Endothelial cell of hepatic sinusoid (primary cell): ENCODE results near the gene FOXL3.

Source experiments
- in situ Hi-C: cut with HindIII; loops from 2 replicates; pipeline ENCODE4 v1.10.0; 2017; ENCODE audit warnings: low sequenced_read_pairs

Gene FOXL3

DNA sequence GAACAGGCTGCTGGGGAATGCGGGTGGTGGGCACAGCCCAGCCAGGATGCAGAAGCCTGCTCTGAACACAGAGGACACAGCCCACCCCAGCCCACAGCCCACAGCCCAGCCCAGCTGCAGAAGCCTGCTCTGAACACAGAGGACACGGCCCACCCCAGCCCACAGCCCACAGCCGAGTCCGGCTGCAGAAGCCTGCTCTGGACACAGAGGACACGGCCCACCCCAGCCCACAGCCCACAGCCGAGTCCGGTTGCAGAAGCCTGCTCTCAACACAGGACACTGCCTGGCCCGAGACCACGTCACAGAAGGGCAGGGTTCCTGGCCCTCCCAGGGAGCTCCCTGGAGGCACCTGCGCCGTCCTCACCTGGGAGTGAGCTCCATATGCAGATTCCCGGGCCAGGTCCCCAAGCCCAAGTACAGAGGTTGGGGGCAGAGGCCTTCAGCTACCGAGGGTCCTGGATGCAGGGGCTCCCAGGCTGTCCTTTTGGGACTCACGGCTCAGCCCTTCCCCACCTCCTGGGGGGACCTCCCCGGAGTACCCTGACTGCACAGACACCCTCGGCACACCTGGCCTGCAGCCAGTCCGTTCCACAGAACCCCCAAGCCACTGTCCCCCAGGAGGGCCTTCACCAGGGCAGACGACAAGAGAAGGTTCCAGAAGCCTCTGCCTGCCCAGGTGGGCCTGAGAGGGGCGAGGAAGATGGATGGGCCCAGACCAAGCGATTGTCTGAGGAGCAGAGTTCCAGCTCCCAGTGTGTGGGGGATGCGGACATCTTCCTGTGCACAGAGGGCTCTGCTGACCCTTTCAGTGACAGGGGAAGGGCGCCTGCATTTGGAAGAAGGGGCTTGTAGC lies 23.7 kb upstream of the FOXL3 start:
- in situ Hi-C loops = no loop called here

DNA sequence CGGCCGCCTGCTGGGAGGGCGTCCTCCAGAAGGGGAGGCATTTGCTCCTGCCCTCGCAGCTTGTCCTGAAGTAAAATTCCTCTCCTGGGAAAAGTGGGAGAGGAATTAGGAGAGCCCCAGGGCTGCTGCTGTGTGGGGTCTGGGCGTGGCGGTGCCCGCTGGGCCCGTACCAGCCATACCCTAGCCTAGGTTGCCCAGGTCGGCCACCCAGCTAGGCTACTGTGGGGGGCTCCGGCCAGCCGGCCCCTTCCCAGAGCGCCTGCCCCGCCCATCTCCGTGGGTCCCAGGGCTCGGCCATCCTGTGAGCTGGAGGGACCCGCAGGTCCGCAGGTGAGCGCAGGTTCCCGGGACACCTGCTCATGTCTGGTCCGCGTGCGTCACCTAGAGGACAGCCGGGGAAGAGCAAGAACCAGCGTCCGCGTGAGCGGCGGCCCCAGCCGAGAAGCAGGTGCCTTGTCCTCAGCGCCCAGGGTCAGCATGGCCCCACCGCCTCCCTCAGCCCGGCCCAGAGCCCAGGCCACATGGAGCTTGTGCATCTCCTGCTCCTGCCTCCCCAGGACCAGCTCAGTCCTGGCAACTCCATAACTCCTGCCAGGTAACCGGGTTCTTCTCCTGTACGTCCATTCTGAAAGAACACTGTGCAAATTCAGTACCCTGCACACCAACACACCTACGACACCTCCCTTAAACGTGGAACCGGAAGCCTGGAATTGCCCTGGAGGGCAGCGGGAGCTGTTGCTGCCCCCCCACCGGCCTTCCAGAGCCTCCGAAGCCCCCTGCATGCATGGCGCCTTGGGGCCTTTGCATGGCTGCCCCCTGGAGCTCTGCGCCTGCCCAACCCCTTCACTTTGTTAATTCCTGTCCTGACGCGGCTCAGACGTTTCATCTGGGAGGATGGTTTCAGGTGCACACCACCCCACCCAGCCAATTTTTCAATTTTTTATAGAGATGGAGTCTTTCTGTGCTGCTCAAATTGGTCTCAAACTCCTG lies 22.8 kb upstream of the FOXL3 start:
- in situ Hi-C loops = no loop called here

DNA sequence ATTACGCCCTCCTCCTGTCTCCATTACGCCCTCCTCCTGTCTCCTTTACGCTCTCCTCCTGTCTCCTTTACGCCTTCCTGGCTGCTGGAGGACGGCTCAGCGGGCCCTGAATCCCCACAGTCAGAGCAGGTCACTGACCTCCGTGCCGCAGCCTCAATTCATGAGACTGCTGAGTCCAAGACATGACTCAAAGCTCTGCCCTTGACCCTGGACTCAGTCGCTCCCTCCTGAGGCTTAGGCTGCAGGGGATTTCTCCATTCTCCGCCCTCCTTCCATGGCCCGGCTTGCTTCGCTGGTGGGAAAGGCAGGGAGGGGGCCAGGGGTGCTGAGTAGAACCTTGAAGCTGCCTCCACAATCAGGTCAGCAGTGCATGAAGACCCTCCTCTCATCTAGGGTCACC lies 21.0 kb upstream of the FOXL3 start:
- in situ Hi-C loops = no loop called here

DNA sequence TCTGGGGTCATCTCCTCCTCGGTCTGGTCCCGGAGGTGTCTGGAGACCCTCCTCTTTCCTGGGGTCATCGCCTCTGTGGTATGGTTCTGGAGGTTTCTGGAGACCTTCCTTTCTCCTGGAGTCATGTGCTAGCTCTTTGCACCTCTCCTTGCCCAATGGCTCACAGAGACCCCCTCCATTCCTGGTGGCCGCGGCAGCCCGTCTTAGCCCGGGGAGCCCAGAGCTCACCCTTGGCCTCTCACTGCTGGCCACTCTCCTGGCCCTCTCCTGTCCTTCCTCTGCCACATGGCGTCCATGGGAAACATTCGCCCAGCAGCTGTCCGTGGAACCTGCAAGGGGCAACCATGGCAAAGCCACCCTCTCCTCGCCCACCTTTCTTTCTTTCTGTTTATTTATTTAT lies 20.2 kb upstream of the FOXL3 start:
- in situ Hi-C loops = no loop called here

DNA sequence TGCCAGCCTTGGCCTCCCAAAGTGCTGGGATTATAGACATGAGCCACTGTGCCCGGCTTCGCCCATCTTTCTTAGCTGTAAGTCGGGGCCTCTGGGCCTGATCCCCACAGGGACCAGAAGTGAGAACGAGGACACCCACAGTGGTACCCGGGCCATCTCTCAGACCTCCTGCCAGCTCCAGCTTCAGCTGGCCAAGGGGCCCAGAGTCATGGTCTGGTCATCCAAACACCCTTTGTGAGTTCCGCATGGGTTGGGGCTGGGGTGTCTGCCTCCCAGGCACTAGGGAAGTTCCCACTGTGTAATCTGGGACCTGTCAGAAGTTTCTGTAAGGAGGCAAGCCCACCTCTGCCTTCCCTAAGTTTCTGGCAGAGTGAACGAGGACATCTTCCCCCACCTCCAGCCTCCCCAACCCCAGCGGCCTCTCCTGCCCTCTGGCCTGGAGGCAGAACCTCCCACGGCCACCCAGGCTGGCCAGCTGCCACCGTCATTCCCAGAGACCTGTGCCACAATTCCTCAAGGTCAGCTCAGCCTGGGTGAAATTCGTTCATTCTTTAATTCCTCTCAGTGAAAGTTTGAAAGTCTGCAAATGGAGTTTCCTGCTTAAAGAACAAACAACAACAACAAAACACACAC lies 19.5 kb upstream of the FOXL3 start:
- in situ Hi-C loops = no loop called here

DNA sequence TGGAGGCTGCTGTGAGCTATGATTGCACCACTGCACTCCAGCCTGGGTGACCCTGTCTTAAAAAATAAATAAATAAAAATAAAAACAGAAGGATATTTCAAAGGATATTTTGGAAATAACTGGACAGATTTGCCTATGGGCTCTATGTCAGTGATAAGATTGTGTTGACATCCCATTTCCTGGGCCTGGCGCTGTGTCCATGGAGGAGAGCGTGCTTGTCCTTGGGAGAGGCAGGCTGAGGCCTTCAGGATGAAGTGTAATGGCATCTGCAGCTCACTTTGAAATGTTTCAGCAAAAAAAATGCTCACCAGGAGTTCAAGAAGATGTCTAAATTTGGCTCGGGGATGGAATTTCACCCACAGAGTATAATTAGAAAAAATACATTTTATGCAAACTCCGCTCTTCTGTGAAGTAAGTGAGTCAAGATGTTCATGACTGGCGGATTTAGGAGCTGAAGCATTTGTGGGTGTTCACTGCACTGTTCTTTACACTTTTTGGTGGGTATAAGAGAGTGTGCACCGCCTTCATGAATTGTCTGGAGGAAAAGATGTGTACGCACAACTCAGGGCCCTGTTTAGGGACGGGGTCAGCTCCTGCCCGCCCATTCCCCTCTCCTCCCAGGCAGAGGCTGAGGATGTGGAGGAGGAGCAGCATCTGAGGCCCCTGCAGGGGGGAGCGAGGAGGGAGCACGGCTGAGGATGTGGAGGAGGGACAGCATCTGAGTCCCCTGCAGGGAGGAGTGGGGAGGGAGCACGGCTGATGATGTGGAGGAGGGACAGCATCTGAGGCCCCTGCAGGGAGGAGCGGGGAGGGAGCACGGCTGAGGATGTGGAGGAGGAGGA lies 18.5 kb upstream of the FOXL3 start:
- in situ Hi-C loops = no loop called here

DNA sequence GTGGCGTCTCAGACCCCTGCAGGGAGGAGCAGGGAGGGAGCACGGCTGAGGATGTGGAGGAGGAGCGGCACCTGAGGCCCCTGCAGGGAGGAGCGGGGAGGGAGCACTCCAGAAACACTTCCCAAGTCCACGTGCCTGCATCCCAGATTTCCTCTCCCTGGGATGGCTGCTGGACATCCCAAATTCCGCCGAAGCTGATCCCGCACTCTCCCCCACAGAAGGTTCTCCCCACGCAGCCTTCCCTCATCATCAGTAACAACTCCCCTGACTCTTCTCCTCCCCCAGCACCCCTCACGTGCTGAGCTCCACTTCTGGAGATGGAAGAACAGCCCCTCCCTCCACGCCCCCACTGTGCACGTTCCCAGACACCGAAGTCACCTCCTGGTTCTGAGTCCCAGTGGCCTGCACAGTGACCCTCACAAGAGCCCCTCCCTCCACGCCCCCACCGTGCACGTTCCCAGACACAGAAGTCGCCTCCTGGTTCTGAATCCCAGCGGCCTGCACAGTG lies 17.8 kb upstream of the FOXL3 start:
- in situ Hi-C loops = no loop called here

DNA sequence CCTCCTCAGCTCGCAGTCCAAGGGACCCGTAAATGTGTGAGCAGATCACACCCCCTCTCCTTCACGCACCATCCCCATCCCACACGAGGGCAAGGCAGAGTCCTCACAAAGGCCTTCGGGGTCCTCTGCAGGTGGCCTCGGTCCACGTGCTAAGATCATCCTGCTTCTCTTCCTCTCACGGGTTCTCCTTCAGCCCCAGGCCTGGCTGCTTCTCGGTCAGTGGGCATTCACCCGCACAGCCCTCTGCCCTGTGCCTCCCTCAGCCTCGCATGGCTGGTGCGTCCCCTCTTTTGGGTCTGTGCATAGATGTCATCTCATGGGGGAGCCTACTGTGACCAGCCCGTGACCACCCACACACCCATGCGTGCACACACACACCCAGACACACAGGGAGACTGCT lies 17.3 kb upstream of the FOXL3 start:
- in situ Hi-C loops = no loop called here

DNA sequence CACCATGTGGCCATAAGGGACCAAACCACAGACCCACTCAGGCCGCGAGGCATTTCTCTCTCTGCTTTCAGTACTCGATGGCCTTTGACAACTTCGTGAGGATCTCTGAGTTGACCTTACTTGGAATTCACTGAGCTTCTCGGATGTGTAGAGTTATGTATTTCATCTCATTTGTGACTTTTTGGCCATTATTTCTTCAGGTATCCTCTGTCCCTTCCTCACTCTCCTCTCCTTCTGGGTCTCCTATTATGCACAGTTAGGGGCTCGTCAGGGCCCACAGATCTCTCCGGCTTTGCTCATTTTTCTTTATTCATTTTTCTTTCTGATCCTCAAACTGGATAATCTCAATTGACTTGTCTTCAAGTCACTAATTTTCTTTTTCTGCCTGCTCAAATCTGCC lies 16.6 kb upstream of the FOXL3 start:
- in situ Hi-C loops = no loop called here

DNA sequence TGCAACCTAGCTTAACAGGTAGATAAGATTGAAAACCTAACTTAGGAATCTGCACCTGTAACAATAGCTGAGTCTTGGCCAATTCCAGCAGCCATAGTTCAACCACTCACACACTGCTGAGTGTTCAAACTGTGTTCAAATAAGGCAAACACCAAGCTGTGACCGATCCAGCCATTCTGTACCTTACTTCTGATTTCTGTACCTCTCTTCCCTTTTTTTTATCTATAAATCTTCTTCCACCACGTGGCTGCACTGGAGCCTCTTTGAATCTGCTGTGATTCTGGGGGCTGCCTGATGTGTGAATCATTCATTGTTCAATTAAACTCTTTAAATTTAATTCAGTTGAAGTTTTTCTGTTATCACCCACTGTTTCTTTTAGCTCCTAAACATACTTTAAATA lies 15.7 kb upstream of the FOXL3 start:
- in situ Hi-C loops = no loop called here

DNA sequence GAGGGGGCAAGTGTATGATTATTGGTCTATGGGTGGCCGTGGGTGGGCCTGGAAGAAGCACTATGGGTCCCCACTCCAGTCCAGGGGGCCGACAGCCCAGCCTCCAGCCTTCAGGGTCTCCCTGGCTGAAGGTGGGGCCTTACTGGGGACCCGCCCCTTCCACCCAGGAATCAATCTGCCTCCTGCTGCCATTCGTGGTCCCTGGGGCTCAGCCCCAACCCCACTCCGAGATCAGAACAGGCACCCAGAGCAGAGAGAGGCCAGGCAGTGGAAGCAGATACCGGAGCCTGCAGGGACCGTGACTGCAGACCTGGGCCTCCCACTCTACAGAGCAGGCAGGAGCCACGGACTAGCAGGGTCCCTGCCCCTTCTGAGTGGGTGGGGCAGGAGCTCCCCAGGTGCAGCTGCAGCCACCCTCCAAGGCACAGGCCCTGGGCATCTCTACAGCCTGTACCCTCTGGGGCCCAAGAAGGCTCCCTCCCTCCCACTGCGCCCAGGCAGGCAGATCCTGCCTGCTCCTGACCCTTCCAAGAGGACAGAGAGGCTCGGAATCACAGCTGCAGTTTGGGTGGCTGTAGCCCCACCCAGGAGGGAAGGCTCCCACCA lies 13.6 kb upstream of the FOXL3 start:
- in situ Hi-C loops = no loop called here

DNA sequence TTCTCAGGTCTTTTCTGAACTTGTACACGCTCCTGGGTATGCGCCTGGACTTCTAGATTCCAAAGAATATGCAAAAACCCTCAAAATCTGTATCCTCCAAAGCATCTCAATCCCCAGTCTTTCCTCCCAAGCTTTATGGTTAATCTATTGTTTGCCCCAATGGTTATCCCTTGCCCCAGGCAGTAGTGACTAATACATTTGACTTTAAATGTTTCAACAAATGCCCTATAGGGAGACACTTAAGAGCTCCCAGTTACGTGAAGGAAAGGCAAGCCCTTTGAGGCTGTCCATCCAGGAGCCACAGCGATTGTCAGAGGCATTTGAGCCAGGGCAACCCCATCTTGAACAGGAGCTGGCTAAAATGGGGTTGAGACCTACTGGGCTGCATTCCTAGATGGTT lies 12.7 kb upstream of the FOXL3 start:
- in situ Hi-C loops = no loop called here

DNA sequence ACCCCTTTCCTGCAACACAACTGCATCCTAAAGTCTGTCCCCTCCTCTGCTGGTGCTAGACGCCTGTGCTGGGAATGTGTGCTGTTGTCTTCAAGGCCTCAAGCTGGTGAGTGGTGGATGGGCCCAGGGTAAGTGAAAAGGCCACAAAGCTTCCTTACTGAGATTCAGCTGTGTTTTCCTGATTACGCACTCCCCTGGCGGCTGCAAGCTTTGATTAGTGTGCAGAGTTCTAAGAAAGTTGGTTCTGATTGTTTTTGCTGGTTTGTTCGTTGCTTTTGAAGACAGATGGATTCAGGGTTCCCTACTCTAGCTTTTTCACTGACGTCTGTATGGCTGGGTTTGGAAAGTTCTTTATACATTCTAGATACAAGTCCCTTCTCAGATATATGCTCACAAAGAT lies 11.9 kb upstream of the FOXL3 start:
- in situ Hi-C loops = no loop called here

DNA sequence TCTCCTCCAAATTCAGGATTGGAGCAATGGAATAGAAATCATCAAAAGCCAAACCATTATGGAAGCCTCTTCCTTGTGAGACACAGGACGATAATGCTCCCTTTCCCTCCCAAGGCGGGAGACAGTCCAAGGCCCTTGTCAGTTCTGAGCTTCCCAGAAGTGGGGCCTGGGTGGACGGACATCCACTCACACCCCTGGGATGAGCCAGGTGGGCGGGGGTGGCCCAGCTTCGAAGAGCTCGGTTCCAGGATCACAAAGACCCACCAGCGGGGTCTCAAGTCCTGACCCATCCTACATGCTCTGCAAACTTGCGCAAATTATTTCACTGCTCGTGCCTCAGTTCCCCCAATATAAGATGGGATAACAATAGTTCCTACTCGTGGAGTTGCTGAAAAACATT lies 10.1 kb upstream of the FOXL3 start:
- in situ Hi-C loops = no loop called here

DNA sequence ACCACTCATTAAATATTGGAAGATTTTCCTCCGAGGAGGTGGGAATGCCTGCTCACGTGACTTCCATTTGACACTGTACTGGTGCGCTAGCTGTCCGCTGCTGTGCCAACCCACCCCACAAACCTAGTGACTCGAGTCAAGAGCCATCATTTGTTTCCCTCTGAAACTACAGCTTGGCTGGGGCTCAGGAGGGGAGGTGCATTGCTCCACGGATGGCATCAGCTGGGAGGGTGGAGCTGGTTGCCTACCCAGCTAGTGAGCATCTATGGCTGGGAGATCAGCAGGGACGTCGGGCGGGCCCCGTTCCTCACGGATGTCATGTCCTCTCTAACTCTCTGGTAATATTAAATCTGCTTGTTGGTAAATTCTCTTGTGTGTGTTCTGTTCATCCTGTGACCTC lies 9.5 kb upstream of the FOXL3 start:
- in situ Hi-C loops = no loop called here

DNA sequence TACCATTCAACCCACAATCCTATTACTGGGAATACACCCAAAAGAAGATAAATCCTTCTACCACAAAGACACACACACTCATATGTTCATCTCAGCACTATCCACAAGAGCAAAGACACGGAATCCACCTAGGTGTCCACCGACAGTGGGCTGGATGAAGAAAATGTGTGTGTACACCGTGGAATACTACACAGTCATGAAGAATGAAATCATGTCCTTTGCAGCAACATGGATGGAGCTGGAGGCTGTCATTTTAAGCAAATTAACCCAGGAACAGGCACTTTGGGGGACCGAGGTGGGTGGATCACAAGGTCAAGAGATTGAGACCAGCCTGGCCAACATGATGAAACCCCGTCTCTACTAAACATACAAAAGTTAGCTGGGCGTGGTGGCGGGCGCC lies 8.3 kb upstream of the FOXL3 start:
- in situ Hi-C loops = no loop called here

DNA sequence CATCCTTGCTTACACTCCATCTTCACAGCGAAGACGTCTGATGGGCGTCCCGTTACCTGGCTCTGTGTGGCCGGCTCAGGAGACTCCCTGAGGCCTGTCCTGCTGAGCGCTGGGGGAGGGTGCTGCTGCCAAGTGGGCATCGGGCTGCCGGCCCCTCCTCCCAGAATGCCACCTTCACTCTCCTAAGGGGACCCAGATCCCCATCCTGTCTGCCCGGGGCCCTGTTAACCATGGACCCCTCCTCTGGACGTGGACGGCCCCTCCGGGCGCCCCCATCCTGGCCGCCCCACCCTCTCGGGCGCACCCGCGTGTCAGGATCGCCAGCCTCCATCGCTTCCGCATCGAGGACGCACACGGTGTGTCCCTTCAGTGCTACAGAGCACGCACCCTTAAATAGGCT lies 7.3 kb upstream of the FOXL3 start:
- in situ Hi-C loops = no loop called here

DNA sequence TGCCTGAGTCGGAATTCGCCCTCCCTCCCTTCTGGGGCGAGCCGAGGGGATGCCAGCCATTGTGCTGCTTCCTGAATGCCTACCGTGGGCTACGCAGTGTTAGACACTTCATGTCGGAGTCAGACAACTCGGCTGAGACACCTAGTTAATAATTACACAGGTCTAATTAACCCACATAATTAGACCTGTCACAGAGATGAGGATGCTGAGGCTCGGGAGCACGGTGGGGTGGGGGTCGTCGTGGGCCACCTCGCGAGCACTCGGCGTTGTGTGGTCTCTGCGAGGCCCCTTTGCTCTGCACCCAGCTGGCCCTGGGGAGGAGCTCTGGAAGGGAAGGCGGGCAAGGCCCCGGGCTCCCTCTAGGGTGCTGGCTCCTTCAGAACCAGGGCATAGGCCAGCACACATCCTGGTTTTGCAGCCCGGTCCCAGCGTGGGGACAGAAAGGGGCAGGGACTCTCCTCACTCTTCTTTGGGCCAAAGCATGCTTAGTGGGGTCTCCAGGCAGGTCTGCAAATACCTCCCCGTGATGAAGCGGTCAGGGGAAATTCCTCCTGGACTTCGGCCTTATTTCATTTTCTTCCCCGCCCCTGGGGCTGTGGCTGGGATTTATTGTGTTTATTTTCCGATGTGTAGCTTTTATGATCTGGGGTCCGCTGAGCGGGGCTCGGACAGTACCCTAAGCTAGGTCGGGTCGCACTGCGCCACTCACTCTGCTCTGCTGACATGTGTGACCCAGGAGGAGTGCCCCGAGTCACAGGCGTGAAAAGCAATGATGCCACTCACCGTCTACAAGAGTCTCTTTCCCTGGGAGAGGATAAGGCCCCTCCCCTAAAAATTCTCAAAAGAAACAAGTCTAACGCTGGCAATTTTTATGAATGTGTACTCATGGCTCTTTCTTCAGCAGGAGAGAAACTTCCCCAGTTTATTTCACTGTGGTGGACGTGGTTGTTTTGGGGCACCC lies 4.9 kb upstream of the FOXL3 start:
- in situ Hi-C loops = no loop called here

DNA sequence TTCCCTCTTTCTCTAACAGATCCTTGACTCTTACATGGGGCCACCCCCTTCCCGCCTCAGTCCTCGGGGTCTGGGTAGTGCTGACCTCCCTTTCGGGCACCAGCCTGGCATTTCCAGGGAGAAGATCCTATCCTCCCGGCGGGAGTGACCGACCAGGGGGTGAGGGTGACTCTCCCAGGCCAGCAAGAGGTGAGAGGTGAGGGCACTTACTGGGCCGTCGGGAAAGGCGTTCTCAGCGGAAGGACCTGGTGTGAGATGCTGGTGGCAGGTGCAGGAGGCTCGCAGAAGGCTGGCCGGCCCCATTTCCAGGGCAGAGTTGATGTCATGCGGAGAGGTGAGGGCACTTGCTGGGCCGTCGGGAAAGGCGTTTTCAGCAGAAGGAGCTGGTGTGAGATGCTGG lies 4.2 kb upstream of the FOXL3 start:
- in situ Hi-C loops = no loop called here
